HUES48 (cell line): ENCODE results near the gene ZNF462.
"Not testable (repeated sequence)": the region's sequence is repeated elsewhere in the genome, so short reads cannot be mapped to it uniquely, and the experiment has no call there.

Experiments
- H3K27ac ChIP-seq: one replicate; pipeline ENCODE4 v1.7.0; 2013; ENCODE audit warnings: low read depth, low read length, inconsistent platforms
- H3K27me3 ChIP-seq: 2 replicates; pipeline ENCODE4 v1.6.1; 2013; ENCODE audit warnings: mild to moderate bottlenecking, low read length; ENCODE audit not compliant: control insufficient read depth, insufficient read depth
- H3K36me3 ChIP-seq: 2 replicates; pipeline ENCODE4 v1.6.1; 2013; ENCODE audit warnings: low read length; ENCODE audit not compliant: control insufficient read depth, insufficient read depth
- H3K4me1 ChIP-seq: 2 replicates; pipeline ENCODE4 v1.6.1; 2013; ENCODE audit warnings: mild to moderate bottlenecking, low read length; ENCODE audit not compliant: control insufficient read depth, insufficient read depth
- H3K4me3 ChIP-seq: 2 replicates; pipeline ENCODE4 v1.5.1; 2013; ENCODE audit warnings: mild to moderate bottlenecking, low read depth, low read length
- H3K9ac ChIP-seq: 2 replicates; pipeline ENCODE4 v1.6.1; 2013; ENCODE audit warnings: mild to moderate bottlenecking, low read depth, low read length, moderate library complexity
- H3K9me3 ChIP-seq: 2 replicates; pipeline ENCODE4 v1.6.1; 2013; ENCODE audit warnings: low read length; ENCODE audit not compliant: control insufficient read depth, insufficient read depth

The ZNF462 gene

GRCh38 chr9:106887066-106887465 lies 24.1 kb downstream of the ZNF462 start:
- Histone ChIP-seq H3K27me3 (no peaks in the 10 kb centered on the region), H3K4me1 (peaks cover 74% of the 10 kb centered on the region), H3K36me3 (0 out of 2 replicates have a peak, but pooled peaks cover 6% of the 10 kb centered on the region), H3K4me3 (no peak overlapping the region), H3K9ac (no peak overlapping the region), H3K9me3 (no peaks in the 10 kb centered on the region), H3K27ac (no peak overlapping the region)

GRCh38 chr9:106889061-106889590 lies 26.2 kb downstream of the ZNF462 start:
- Histone ChIP-seq H3K4me3 (no peak overlapping the region), H3K27me3 (no peaks in the 10 kb centered on the region), H3K27ac (peak overlapping the region; percentile 49), H3K36me3 (0 out of 2 replicates have a peak, but pooled peaks cover 6% of the 10 kb centered on the region), H3K4me1 (peaks cover 77% of the 10 kb centered on the region), H3K9me3 (no peaks in the 10 kb centered on the region), H3K9ac (no peak overlapping the region)

- H3K27me3 ChIP-seq: no peaks in the 10 kb centered on the region
- H3K4me1 ChIP-seq: peaks cover 76% of the 10 kb centered on the region
- H3K27ac ChIP-seq: peak overlapping the region; percentile 91
- H3K4me3 ChIP-seq: no peak overlapping the region
- H3K36me3 ChIP-seq: 0 out of 2 replicates have a peak, but pooled peaks cover 6% of the 10 kb centered on the region
- H3K9me3 ChIP-seq: no peaks in the 10 kb centered on the region
- H3K9ac ChIP-seq: no peak overlapping the region
Measured at GRCh38 chr9:106890608-106891007, 27.6 kb downstream of the ZNF462 start.

DNA sequence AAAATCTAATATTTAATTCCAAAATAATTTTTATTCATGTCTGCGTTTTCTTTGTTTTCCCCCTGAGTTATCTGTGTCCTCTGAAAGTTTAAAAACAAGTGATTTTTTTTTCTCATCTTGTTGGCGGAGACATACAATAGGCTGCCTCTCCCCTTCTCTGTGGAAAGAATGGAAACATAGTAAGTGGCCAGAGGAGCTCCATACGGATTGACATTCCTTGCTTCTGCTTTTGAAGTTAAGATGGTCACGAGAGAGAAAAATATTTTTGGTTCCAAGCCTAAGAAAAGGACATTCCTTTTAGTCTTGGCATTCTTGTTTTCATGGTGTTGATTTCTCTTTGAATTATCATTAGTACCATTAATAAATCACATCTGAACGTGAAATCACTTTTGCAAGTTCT lies 28.3 kb downstream of the ZNF462 start:
- Histone ChIP-seq H3K9me3 (no peaks in the 10 kb centered on the region), H3K36me3 (peaks cover 6% of the 10 kb centered on the region; the same call in 1 of the 2 replicates), H3K4me3 (no peak overlapping the region), H3K9ac (no peak overlapping the region), H3K27ac (peak overlapping the region; percentile 91), H3K4me1 (peaks cover 69% of the 10 kb centered on the region), H3K27me3 (no peaks in the 10 kb centered on the region)

GRCh38 chr9:106892632-106893031 lies 29.7 kb downstream of the ZNF462 start:
- Histone ChIP-seq H3K27ac (peak overlapping the region; percentile 91), H3K4me3 (peak overlapping the region; percentile 37; the same call in 1 of the 2 replicates), H3K9ac (peak overlapping the region; percentile 20; the same call in 1 of the 2 replicates)

GRCh38 chr9:106893088-106893487 lies 30.1 kb downstream of the ZNF462 start:
- Histone ChIP-seq H3K36me3 (peaks cover 9% of the 10 kb centered on the region; the same call in 1 of the 2 replicates), H3K4me3 (no peak overlapping the region; the same call in 1 of the 2 replicates), H3K27me3 (no peaks in the 10 kb centered on the region), H3K4me1 (peaks cover 74% of the 10 kb centered on the region), H3K9ac (peak overlapping the region; percentile 12; the same call in 1 of the 2 replicates), H3K27ac (peak overlapping the region; percentile 91), H3K9me3 (no peaks in the 10 kb centered on the region)

More at GRCh38 chr9:106892632-106893031, 29.7 kb downstream of the ZNF462 start:
- no peaks in the 10 kb centered on the region for H3K9me3 ChIP-seq
- peaks cover 69% of the 10 kb centered on the region for H3K4me1 ChIP-seq
- H3K27me3 ChIP-seq: no peaks in the 10 kb centered on the region
- H3K36me3 ChIP-seq: peaks cover 9% of the 10 kb centered on the region; the same call in 1 of the 2 replicates

GRCh38 chr9:106896695-106897094 lies 33.7 kb downstream of the ZNF462 start:
- H3K9ac ChIP-seq: no peak overlapping the region
- no peaks in the 10 kb centered on the region for H3K27me3 ChIP-seq
- peaks cover 50% of the 10 kb centered on the region for H3K4me1 ChIP-seq
- H3K36me3 ChIP-seq: peaks cover 3% of the 10 kb centered on the region; the same call in 1 of the 2 replicates
- no peaks in the 10 kb centered on the region for H3K9me3 ChIP-seq
- no peak overlapping the region for H3K27ac ChIP-seq
- no peak overlapping the region for H3K4me3 ChIP-seq

DNA sequence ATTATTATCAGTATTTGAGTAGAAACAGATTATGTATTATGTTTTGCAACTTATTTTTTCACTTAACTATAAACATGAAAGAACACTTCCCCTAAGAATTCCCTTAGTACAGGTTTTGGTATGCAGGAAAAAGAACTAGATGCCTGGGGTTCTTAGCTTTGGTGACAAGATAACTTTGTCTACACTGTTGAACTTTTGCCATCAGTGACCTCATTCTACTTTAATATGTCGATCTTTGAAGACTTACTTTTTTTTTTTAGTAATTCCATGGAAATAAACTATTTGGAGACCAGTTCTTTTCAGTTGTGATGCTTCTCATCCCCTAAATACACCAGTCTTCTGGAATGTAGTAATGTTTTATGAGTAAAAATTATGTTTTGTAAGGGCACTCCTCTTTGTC lies 34.3 kb downstream of the ZNF462 start:
- H3K36me3 ChIP-seq: peaks cover 3% of the 10 kb centered on the region; the same call in 1 of the 2 replicates
- no peak overlapping the region for H3K27ac ChIP-seq
- no peaks in the 10 kb centered on the region for H3K9me3 ChIP-seq
- peaks cover 44% of the 10 kb centered on the region for H3K4me1 ChIP-seq
- no peak overlapping the region for H3K4me3 ChIP-seq
- no peak overlapping the region for H3K9ac ChIP-seq
- H3K27me3 ChIP-seq: no peaks in the 10 kb centered on the region

GRCh38 chr9:106897751-106898150 lies 34.8 kb downstream of the ZNF462 start:
- Histone ChIP-seq H3K9ac (no peak overlapping the region; the same call in 1 of the 2 replicates), H3K4me1 (peaks cover 39% of the 10 kb centered on the region), H3K27me3 (no peaks in the 10 kb centered on the region), H3K9me3 (no peaks in the 10 kb centered on the region), H3K36me3 (peaks cover 3% of the 10 kb centered on the region; the same call in 1 of the 2 replicates), H3K4me3 (no peak overlapping the region), H3K27ac (no peak overlapping the region)

GRCh38 chr9:106900523-106900922 lies 37.6 kb downstream of the ZNF462 start:
- not testable (repeated sequence) for H3K4me3 ChIP-seq, H3K9ac ChIP-seq, H3K27ac ChIP-seq, H3K36me3 ChIP-seq, H3K27me3 ChIP-seq, H3K9me3 ChIP-seq
- peaks cover 20% of the 10 kb centered on the region for H3K4me1 ChIP-seq

DNA sequence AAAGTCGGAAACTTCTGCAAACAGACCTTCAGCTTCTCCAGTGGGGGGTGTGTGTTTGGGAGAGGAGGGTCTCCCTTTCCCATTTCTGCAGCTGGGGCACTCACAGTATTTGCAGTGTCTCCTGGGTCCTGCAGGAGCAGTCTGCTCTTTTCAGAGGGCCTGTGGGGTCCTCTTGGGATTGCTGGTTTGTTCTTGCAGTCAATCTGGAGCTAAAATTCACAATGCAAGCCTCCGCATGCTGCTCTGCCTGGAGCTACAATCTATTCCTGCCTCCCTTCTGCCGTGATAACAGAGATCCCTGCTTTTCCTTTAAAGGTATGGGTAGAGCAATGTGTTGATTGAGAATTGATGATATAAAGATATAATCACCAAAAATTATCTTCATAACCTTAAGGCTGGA lies 43.2 kb downstream of the ZNF462 start:
- Histone ChIP-seq H3K9ac (no peak overlapping the region), H3K4me3 (no peak overlapping the region), H3K4me1 (peaks cover 9% of the 10 kb centered on the region), H3K27me3 (no peaks in the 10 kb centered on the region), H3K36me3 (peaks cover 9% of the 10 kb centered on the region; the same call in 1 of the 2 replicates), H3K27ac (no peak overlapping the region), H3K9me3 (0 out of 2 replicates have a peak, but pooled peaks cover 13% of the 10 kb centered on the region)
